ENCODE data around the gene LAMC3. TPM values are rescaled to one million over a fixed set of nuclear protein-coding genes. Genes with fewer than 3 reads are reported as not detected.

The LAMC3 gene
- total RNA-seq, 1 donor: not detected

DNA sequence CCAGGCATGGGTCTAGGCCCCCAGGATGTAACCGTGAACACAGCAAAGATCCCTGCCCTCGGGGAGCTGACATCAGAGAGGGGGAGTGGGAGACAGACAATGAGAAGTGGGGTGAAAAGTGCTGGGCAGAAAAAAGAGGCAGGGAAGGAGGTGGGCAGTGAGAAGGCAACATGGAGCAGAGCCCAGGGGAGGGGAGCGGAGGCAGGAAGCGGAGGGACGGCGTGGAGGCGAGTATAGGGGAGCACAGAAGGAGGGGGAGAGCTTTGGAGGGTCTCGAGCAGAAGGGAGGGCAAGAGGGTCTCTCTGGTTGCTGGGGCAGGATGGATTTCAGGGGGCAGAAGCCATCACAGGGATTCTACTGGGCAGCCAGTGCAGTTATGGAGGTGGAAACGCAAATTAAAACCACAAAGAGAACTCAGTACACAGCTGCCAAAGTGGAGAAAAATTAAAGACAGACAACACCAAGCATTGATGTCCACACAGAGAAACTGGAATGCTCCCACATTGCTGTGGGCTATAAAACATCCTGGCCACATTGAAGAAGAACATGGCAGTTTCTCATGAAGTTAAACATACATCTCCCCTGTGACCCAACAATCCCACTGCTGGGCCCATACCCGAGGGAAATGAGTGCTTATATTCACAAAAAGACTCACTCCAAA lies 21.1 kb upstream of the LAMC3 start:
- Histone ChIP-seq H3K27me3 (ENCODE audit: insufficient read depth, low read length) (peaks cover 40% of the 10 kb centered on the region), H3K9me3 (ENCODE audit: low read depth, low read length) (no peaks in the 10 kb centered on the region), H3K36me3 (ENCODE audit: insufficient read depth, low read length) (no peaks in the 10 kb centered on the region), H3K4me3 (ENCODE audit: insufficient read depth, low read length) (no peak overlapping the region), H3K4me1 (ENCODE audit: insufficient read depth, low read length) (no peaks in the 10 kb centered on the region), H3K4me2 (ENCODE audit: insufficient read depth, low read length) (no peak overlapping the region), H2AFZ (ENCODE audit: low read length) (no peak overlapping the region), H3K27ac (ENCODE audit: low read depth, low read length) (no peak overlapping the region), H3K79me2 (ENCODE audit: insufficient read depth, low read length) (no peaks in the 10 kb centered on the region), H4K20me1 (ENCODE audit: insufficient read depth, low read length) (no peaks in the 10 kb centered on the region)
- peak; percentile 59 for DNase-seq (ENCODE audit: insufficient read length, low spot score, missing footprints)
- TF ChIP-seq, protein P1, sequence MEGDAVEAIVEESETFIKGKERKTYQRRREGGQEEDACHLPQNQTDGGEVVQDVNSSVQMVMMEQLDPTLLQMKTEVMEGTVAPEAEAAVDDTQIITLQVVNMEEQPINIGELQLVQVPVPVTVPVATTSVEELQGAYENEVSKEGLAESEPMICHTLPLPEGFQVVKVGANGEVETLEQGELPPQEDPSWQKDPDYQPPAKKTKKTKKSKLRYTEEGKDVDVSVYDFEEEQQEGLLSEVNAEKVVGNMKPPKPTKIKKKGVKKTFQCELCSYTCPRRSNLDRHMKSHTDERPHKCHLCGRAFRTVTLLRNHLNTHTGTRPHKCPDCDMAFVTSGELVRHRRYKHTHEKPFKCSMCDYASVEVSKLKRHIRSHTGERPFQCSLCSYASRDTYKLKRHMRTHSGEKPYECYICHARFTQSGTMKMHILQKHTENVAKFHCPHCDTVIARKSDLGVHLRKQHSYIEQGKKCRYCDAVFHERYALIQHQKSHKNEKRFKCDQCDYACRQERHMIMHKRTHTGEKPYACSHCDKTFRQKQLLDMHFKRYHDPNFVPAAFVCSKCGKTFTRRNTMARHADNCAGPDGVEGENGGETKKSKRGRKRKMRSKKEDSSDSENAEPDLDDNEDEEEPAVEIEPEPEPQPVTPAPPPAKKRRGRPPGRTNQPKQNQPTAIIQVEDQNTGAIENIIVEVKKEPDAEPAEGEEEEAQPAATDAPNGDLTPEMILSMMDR (IDR thresholded peaks at IDR 0.05; ENCODE audit: extremely low read depth, low read depth, low read length): no peak

DNA sequence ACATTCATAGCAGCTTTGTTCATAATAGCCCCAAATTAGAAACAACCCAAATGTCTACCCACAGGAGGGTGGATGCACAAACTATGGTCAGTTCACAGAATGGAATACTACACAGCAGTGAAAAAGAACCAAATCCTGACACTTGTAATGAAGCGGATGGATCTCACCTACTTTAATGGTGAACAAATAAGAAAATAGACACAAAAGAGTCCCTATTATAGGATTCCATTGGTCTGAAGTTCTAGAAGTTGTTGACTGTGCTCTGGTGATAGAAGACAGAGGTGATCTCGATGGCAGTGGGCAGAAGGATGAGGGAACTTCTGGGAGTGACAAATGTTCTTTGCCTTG lies 20.6 kb upstream of the LAMC3 start:
- Histone ChIP-seq H3K79me2 (ENCODE audit: insufficient read depth, low read length) (no peaks in the 10 kb centered on the region), H3K9me3 (ENCODE audit: low read depth, low read length) (no peaks in the 10 kb centered on the region), H3K4me2 (ENCODE audit: insufficient read depth, low read length) (no peak overlapping the region), H3K4me3 (ENCODE audit: insufficient read depth, low read length) (no peak overlapping the region), H2AFZ (ENCODE audit: low read length) (no peak overlapping the region), H3K27me3 (ENCODE audit: insufficient read depth, low read length) (peaks cover 40% of the 10 kb centered on the region), H3K27ac (ENCODE audit: low read depth, low read length) (no peak overlapping the region), H3K36me3 (ENCODE audit: insufficient read depth, low read length) (no peaks in the 10 kb centered on the region), H3K4me1 (ENCODE audit: insufficient read depth, low read length) (no peaks in the 10 kb centered on the region), H4K20me1 (ENCODE audit: insufficient read depth, low read length) (no peaks in the 10 kb centered on the region)
- TF ChIP-seq, protein P1 (IDR thresholded peaks at IDR 0.05; ENCODE audit: extremely low read depth, low read depth, low read length): no peak
- DNase-seq (ENCODE audit: insufficient read length, low spot score, missing footprints): peak; percentile 57

GRCh38 chr9:130988905-130989304 lies 20.1 kb upstream of the LAMC3 start:
- no peaks in the 10 kb centered on the region for H3K9me3 ChIP-seq (ENCODE audit: low read depth, low read length)
- no peak overlapping the region for H3K4me2 ChIP-seq (ENCODE audit: insufficient read depth, low read length)
- TF ChIP-seq, protein P1 (IDR thresholded peaks at IDR 0.05; ENCODE audit: extremely low read depth, low read depth, low read length): no peak
- H4K20me1 ChIP-seq (ENCODE audit: insufficient read depth, low read length): no peaks in the 10 kb centered on the region
- no peak overlapping the region for H3K27ac ChIP-seq (ENCODE audit: low read depth, low read length)
- H3K4me3 ChIP-seq (ENCODE audit: insufficient read depth, low read length): no peak overlapping the region
- no peaks in the 10 kb centered on the region for H3K36me3 ChIP-seq (ENCODE audit: insufficient read depth, low read length)
- H3K27me3 ChIP-seq (ENCODE audit: insufficient read depth, low read length): peaks cover 39% of the 10 kb centered on the region
- peak; percentile 75 for DNase-seq (ENCODE audit: insufficient read length, low spot score, missing footprints)
- H2AFZ ChIP-seq (ENCODE audit: low read length): no peak overlapping the region
- H3K4me1 ChIP-seq (ENCODE audit: insufficient read depth, low read length): no peaks in the 10 kb centered on the region
- no peaks in the 10 kb centered on the region for H3K79me2 ChIP-seq (ENCODE audit: insufficient read depth, low read length)

GRCh38 chr9:130989391-130989790 lies 19.6 kb upstream of the LAMC3 start:
- no peaks in the 10 kb centered on the region for H3K79me2 ChIP-seq (ENCODE audit: insufficient read depth, low read length)
- H3K4me1 ChIP-seq (ENCODE audit: insufficient read depth, low read length): no peaks in the 10 kb centered on the region
- no peaks in the 10 kb centered on the region for H4K20me1 ChIP-seq (ENCODE audit: insufficient read depth, low read length)
- H2AFZ ChIP-seq (ENCODE audit: low read length): no peak overlapping the region
- no peak overlapping the region for H3K27ac ChIP-seq (ENCODE audit: low read depth, low read length)
- TF ChIP-seq, protein P1 (IDR thresholded peaks at IDR 0.05; ENCODE audit: extremely low read depth, low read depth, low read length): no peak
- H3K4me3 ChIP-seq (ENCODE audit: insufficient read depth, low read length): no peak overlapping the region
- peak; percentile 81 for DNase-seq (ENCODE audit: insufficient read length, low spot score, missing footprints)
- H3K9me3 ChIP-seq (ENCODE audit: low read depth, low read length): no peaks in the 10 kb centered on the region
- no peaks in the 10 kb centered on the region for H3K36me3 ChIP-seq (ENCODE audit: insufficient read depth, low read length)
- H3K27me3 ChIP-seq (ENCODE audit: insufficient read depth, low read length): peaks cover 36% of the 10 kb centered on the region
- no peak overlapping the region for H3K4me2 ChIP-seq (ENCODE audit: insufficient read depth, low read length)
